Cardiac muscle cell (in vitro differentiated cells and primary cell): ENCODE results near the gene NDUFB11. TPM values are rescaled to one million over a fixed set of nuclear protein-coding genes. Genes with fewer than 3 reads are reported as not detected.

ENCODE experiments used
- DNase-seq, 2 donors: peaks; one replicate each; pipeline versions ENCODE4 v3.0.0 to v3.0.0-alpha.2; 2010 to 2017; ENCODE audit warnings: low read depth in 1 of 2, low spot score in 1 of 2
- H3K27ac ChIP-seq: fragments of 200-600 bp; sonication (generic); 2 replicates; pipeline ENCODE4 v1.5.1; 2016
- H3K27me3 ChIP-seq: fragments of 200-600 bp; sonication (generic); 2 replicates; pipeline ENCODE4 v1.6.0; 2016; ENCODE audit warnings: control low read depth
- H3K36me3 ChIP-seq: fragments of 200-600 bp; sonication (generic); 2 replicates; pipeline ENCODE4 v1.5.1; 2016; ENCODE audit warnings: control low read depth
- H3K4me1 ChIP-seq: fragments of 200-600 bp; sonication (generic); 2 replicates; pipeline ENCODE4 v1.8.1; 2017; ENCODE audit warnings: low read depth, mild to moderate bottlenecking, mixed run types
- H3K4me3 ChIP-seq: fragments of 200-600 bp; sonication (generic); 2 replicates; pipeline ENCODE4 v1.5.1; 2016; ENCODE audit warnings: mild to moderate bottlenecking
- H3K9me3 ChIP-seq: fragments of 200-600 bp; sonication (generic); 2 replicates; pipeline ENCODE4 v1.5.1; 2017; ENCODE audit warnings: low read depth, mild to moderate bottlenecking, control low read depth
- CTCF ChIP-seq: IDR thresholded peaks from 2 replicates; pipeline ENCODE4 v1.5.1; 2012; ENCODE audit warnings: low read depth, mild to moderate bottlenecking, low read length
- polyA plus RNA-seq: library from polyadenylated mRNA; unstranded; fragments of >200 nt; fragmentation: Nextera tagmentation; extraction: Ambion mirVana; gene quantifications from 2 replicates; pipeline ENCODE4 v1.2.1, GENCODE V29; 2016
- total RNA-seq: library from RNA; depleted of rRNA; stranded (reverse); fragments of >200 nt; gene quantifications from 2 replicates; pipeline ENCODE4 v1.2.3, GENCODE V29; 2016

NDUFB11 gene
- total and polyA plus RNA-seq, 2 experiments from 2014 or later, result 87.2 to 269 TPM

DNA sequence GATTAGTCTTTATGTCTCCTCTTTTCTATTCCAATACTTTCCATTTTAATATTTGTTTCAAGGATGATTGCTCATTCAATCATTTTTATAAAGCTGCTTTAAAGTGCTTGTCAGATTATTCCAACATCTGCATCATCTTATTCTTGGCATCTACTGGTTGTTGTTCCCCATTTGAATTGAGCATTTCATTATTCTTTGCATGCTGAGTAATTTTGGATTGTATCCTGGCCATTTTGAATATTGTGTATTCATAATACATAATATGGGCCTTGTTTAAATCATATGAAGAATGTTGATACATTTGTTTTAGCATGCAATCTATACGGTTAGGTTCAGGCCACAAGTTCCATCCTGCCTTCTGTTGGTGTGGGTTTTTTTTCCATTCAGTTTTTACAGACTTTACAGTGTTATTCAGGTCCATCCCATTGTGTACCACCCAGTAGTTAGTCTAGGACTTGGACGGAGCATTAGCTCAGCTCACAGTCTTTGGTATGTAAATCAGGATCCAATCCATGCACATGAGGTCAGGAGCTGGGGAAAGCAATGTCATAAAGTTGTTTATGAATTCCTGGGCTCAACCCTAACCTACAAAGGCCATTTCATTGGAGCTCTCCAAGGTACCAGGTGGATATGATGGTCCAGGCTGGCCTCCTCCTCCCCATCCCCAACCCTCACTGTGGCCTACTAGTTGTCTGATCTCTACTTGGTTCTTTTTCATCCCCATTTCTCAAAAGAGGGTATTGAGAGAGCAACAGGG, 46.0 kb downstream of the NDUFB11 start:
- Histone ChIP-seq H3K9me3 (no peaks in the 10 kb centered on the region), H3K4me1 (no peaks in the 10 kb centered on the region), H3K36me3 (no peaks in the 10 kb centered on the region), H3K27ac (no peak overlapping the region), H3K27me3 (no peaks in the 10 kb centered on the region), H3K4me3 (no peak overlapping the region)
- no peak for TF ChIP-seq CTCF
- no peak for DNase-seq

GRCh38 chrX:47097018-47097417, 47.5 kb downstream of the NDUFB11 start:
- no peak for DNase-seq

DNA sequence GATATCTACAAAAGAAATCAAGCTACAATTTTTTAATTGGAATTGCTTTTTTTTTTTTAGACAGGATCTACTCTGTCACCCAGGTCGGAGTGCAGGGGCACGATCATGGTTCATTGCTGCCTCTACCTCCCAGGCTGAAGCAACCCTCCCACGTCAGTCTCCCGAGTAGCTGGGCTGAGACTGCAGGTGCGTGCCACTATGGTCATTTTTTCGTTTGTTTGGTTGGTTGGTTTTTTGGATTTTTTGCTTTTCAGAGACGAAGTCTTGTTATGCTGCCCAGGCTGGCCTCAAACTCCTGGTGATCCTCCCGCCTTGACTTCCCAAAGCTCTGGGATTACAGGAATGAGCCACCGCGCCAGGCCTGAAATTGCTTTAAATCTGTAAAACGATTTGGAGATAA, 50.6 kb downstream of the NDUFB11 start:
- DNase-seq, result no peak
- Histone ChIP-seq H3K27ac (no peak overlapping the region), H3K4me3 (no peak overlapping the region), H3K4me1 (no peaks in the 10 kb centered on the region), H3K9me3 (no peaks in the 10 kb centered on the region), H3K27me3 (no peaks in the 10 kb centered on the region), H3K36me3 (no peaks in the 10 kb centered on the region)
- no peak for TF ChIP-seq CTCF

More at GRCh38 chrX:47097018-47097417, 47.5 kb downstream of the NDUFB11 start:
- no peak overlapping the region for H3K27ac ChIP-seq
- H3K27me3 ChIP-seq, result no peaks in the 10 kb centered on the region
- H3K9me3 ChIP-seq, result no peaks in the 10 kb centered on the region
- TF ChIP-seq CTCF, result no peak
- no peaks in the 10 kb centered on the region for H3K4me1 ChIP-seq
- no peak overlapping the region for H3K4me3 ChIP-seq
- no peaks in the 10 kb centered on the region for H3K36me3 ChIP-seq

DNA sequence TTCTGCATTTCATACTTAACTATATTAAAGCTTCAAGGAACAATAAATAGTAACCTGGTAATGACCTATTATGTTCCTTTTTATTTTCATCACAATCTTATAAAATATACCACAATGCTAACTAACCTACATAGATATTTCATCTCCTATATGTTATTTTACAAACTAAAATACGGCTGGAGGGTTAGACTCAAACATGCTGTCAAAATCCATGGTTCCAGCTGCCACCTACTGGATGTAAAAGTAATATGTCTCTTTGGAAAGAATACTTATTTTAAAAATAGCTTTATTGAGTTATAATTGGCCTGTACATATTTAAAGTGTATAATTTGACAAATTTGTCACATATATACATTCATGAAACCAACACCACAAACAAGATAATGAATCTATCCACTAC, 51.3 kb downstream of the NDUFB11 start:
- Histone ChIP-seq H3K27ac (no peak overlapping the region), H3K36me3 (no peaks in the 10 kb centered on the region), H3K4me3 (no peak overlapping the region), H3K9me3 (no peaks in the 10 kb centered on the region), H3K27me3 (no peaks in the 10 kb centered on the region), H3K4me1 (no peaks in the 10 kb centered on the region)
- TF ChIP-seq CTCF, result peak; percentile 41
- peak; percentile 39 to 53 for DNase-seq

Other genes with a start within 250 kb of the NDUFB11 start
- gene JADE3, start 232.3 kb downstream of the NDUFB11 start, total RNA-seq, result 5.1 and 8.6 TPM in 2 replicates
- 6.0 and 7.0 TPM in 2 replicates for gene JADE3, start 232.3 kb downstream of the NDUFB11 start, polyA plus RNA-seq
- 5.7 and 15.4 TPM in 2 replicates for gene RGN, start 66.3 kb downstream of the NDUFB11 start, total RNA-seq
- gene RGN, start 66.3 kb downstream of the NDUFB11 start, polyA plus RNA-seq, result 7.4 and 31.6 TPM in 2 replicates
- 64.7 and 70.0 TPM in 2 replicates for gene RBM10, start 519 bp upstream of the NDUFB11 start, total RNA-seq
- gene RBM10, start 519 bp upstream of the NDUFB11 start, polyA plus RNA-seq, result 48.7 and 52.5 TPM in 2 replicates
- gene UBA1, start 49.1 kb upstream of the NDUFB11 start, total RNA-seq, result 324 and 386 TPM in 2 replicates
- 280 and 319 TPM in 2 replicates for gene UBA1, start 49.1 kb upstream of the NDUFB11 start, polyA plus RNA-seq
- 391 and 422 TPM in 2 replicates for gene CDK16, start 74.0 kb upstream of the NDUFB11 start, total RNA-seq
- 481 and 575 TPM in 2 replicates for gene CDK16, start 74.0 kb upstream of the NDUFB11 start, polyA plus RNA-seq
- 120 and 130 TPM in 2 replicates for gene USP11, start 88.3 kb upstream of the NDUFB11 start, total RNA-seq
- 312 and 337 TPM in 2 replicates for gene USP11, start 88.3 kb upstream of the NDUFB11 start, polyA plus RNA-seq
- gene ZNF157, start 225.9 kb upstream of the NDUFB11 start, total RNA-seq, result 0.12 and 0.49 TPM in 2 replicates
- 1.00 TPM in 1 of 2 replicates, not detected in the other for gene ZNF157, start 225.9 kb upstream of the NDUFB11 start, polyA plus RNA-seq